ENCODE data around the gene LRRC47.

DNA sequence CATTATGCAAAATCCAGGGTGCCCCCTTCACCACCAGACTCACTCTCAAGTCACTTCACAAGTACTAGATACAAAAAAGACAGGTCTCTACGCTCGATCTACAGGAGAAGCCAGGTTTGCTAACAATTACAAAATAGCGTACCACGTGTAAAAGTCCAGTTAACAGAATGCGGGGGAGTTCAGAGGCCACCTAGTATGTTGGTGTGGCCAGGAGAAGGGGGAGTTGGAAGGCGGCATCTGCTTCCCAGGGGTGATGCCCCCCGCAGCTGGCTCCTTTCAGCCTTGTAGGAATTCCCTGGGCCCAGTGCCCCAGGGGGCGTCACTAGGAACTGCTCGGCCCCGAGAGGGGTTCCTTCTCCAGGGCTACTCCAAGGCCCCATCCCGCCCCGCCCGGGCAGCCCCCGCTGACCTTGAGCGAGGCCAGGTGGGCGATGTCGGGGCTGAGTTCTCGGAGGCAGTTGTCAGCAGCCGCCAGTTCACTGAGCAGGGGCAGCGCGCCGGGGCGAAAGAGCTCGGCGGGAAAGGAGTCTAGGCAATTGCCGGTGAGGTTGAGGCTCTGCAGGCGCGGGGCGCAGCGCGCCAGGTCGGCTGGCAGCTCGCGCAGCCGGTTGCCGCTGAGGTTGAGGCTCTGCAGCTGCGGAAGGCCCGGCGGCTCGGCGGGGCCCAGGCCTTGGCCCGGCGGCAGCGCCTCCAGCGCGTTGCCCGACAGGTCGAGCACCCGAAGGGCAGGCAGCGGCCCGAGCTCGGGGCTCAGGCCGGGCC is 664 bp downstream of the LRRC47 start:
- no peak for TF ChIP-seq EZH2phosphoT487 (IDR thresholded peaks at IDR 0.05; ENCODE audit: insufficient read depth, low read depth)
- TF ChIP-seq EZH2 (IDR thresholded peaks at IDR 0.05; ENCODE audit: insufficient read depth, poor library complexity, severe bottlenecking): no peak
